Loucy (cell line): ENCODE results near the gene CNOT6.

Source experiments
- H2AFZ ChIP-seq: fragments of 200-600 bp; sonication (generic); 2 replicates; pipeline ENCODE4 v1.6.0; 2016; ENCODE audit warnings: antibody characterized with exemption, mild to moderate bottlenecking, low read length, moderate library complexity
- H3F3A ChIP-seq: fragments of 200-600 bp; 2 replicates; pipeline ENCODE4 v1.6.0; 2016; ENCODE audit warnings: antibody characterized with exemption, low read depth, mild to moderate bottlenecking
- H3K27me3 ChIP-seq: fragments of 200-600 bp; sonication (generic); 2 replicates; pipeline ENCODE4 v1.6.1; 2014; ENCODE audit warnings: low read length, mild to moderate bottlenecking; ENCODE audit not compliant: insufficient read depth, poor library complexity, severe bottlenecking
- H3K36me3 ChIP-seq: fragments of 200-600 bp; sonication (generic); 2 replicates; pipeline ENCODE4 v1.6.1; 2016; ENCODE audit warnings: low read length; ENCODE audit not compliant: insufficient read depth
- H3K4me1 ChIP-seq: fragments of 200-600 bp; sonication (generic); 2 replicates; pipeline ENCODE4 v1.5.1; 2014; ENCODE audit warnings: low read length, mild to moderate bottlenecking; ENCODE audit not compliant: insufficient read depth, poor library complexity, severe bottlenecking
- H3K4me2 ChIP-seq: fragments of 200-600 bp; sonication (generic); 2 replicates; pipeline ENCODE4 v1.6.0; 2014; ENCODE audit warnings: antibody characterized with exemption, low read length, low read depth, mild to moderate bottlenecking; ENCODE audit not compliant: poor library complexity, severe bottlenecking
- H3K4me3 ChIP-seq: fragments of 200-600 bp; sonication (generic); 2 replicates; pipeline ENCODE4 v1.5.1; 2014; ENCODE audit warnings: low read length, mild to moderate bottlenecking, mixed read lengths; ENCODE audit not compliant: poor library complexity, severe bottlenecking
- H3K79me2 ChIP-seq: fragments of 200-600 bp; sonication (generic); 2 replicates; pipeline ENCODE4 v1.6.1; 2014; ENCODE audit warnings: low read length; ENCODE audit not compliant: insufficient read depth
- H3K9ac ChIP-seq: fragments of 200-600 bp; sonication (generic); 2 replicates; pipeline ENCODE4 v1.6.0; 2014; ENCODE audit warnings: mild to moderate bottlenecking, low read depth, low read length, moderate library complexity; ENCODE audit not compliant: poor library complexity, severe bottlenecking
- H3K9me2 ChIP-seq: fragments of 200-600 bp; sonication (generic); replicated peaks from 2 replicates; pipeline ENCODE4 v1.6.1; 2016; ENCODE audit warnings: low read depth, low read length, mixed read lengths
- H3K9me3 ChIP-seq: fragments of 200-600 bp; sonication (generic); 2 replicates; pipeline ENCODE4 v1.6.1; 2014; ENCODE audit warnings: mild to moderate bottlenecking, antibody characterized with exemption, low read length, low read depth; ENCODE audit not compliant: insufficient read depth
- H4K20me1 ChIP-seq: fragments of 200-600 bp; sonication (generic); 2 replicates; pipeline ENCODE4 v1.6.0; 2014; ENCODE audit warnings: antibody characterized with exemption, low read length, mild to moderate bottlenecking; ENCODE audit not compliant: insufficient read depth, poor library complexity, severe bottlenecking
- EZH2phosphoT487 ChIP-seq: fragments of 200-600 bp; IDR thresholded peaks from 2 replicates; pipeline ENCODE4 v1.6.1; 2018; ENCODE audit warnings: antibody characterized with exemption, mild to moderate bottlenecking, moderate library complexity, borderline replicate concordance
- TF ChIP-seq, protein P1 (sequence below): fragments of 200-600 bp; sonication (generic); conservative IDR thresholded peaks from 2 replicates; pipeline ENCODE4 v1.5.1; 2014; ENCODE audit warnings: mild to moderate bottlenecking, antibody characterized with exemption, low read length

CNOT6 gene

GRCh38 chr5:180612683-180613082 is 118.5 kb downstream of the CNOT6 start:
- TF ChIP-seq EZH2phosphoT487 = no peak
- TF ChIP-seq, protein P1, sequence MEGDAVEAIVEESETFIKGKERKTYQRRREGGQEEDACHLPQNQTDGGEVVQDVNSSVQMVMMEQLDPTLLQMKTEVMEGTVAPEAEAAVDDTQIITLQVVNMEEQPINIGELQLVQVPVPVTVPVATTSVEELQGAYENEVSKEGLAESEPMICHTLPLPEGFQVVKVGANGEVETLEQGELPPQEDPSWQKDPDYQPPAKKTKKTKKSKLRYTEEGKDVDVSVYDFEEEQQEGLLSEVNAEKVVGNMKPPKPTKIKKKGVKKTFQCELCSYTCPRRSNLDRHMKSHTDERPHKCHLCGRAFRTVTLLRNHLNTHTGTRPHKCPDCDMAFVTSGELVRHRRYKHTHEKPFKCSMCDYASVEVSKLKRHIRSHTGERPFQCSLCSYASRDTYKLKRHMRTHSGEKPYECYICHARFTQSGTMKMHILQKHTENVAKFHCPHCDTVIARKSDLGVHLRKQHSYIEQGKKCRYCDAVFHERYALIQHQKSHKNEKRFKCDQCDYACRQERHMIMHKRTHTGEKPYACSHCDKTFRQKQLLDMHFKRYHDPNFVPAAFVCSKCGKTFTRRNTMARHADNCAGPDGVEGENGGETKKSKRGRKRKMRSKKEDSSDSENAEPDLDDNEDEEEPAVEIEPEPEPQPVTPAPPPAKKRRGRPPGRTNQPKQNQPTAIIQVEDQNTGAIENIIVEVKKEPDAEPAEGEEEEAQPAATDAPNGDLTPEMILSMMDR = no peak

DNA sequence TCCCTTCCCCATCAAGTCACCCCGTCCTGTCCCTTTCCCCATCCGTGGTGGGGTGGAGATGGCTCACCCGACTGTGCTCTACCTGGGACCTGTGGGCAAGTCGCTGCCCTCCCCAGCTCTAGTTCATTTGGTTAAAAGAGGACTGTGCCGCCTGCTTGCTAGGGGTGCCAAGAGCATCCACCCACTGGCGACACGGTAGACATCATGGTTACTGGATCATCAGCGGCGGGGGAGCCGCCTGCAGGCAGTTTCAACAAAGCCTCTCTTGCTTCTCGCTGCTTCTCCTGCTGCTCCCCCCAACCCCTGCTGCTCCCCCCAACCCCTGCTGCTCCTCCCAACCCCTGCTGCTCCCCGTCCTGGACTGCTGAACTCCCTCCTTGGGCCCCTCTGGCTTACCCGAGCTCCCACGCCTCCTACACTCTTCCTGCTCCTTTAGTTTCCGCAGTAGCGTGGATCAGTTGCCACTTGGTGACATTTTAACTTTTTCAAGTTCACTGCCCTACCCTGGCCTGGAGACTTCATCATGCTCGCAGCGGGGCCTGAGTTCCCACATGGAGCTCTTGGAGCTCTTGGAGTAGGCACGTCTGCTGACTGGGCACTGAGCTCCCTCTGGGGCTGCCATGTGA is 119.1 kb downstream of the CNOT6 start:
- TF ChIP-seq, protein P1 = no peak
- Histone ChIP-seq H3K36me3 (no peaks in the 10 kb centered on the region), H2AFZ (no peak overlapping the region), H3K9me2 (no peaks in the 10 kb centered on the region), H3K9ac (no peak overlapping the region), H3K4me2 (no peak overlapping the region), H3K4me1 (no peaks in the 10 kb centered on the region), H3K4me3 (no peak overlapping the region), H4K20me1 (no peaks in the 10 kb centered on the region), H3F3A (no peaks in the 10 kb centered on the region), H3K27me3 (no peaks in the 10 kb centered on the region), H3K9me3 (no peaks in the 10 kb centered on the region), H3K79me2 (no peaks in the 10 kb centered on the region)

More at GRCh38 chr5:180612683-180613082, 118.5 kb downstream of the CNOT6 start:
- no peaks in the 10 kb centered on the region for H3K9me3 ChIP-seq
- no peaks in the 10 kb centered on the region for H3K36me3 ChIP-seq
- H2AFZ ChIP-seq = no peak overlapping the region
- no peaks in the 10 kb centered on the region for H3K4me1 ChIP-seq
- H3K9ac ChIP-seq = no peak overlapping the region
- H3K9me2 ChIP-seq = no peaks in the 10 kb centered on the region
- H4K20me1 ChIP-seq = no peaks in the 10 kb centered on the region
- H3K4me2 ChIP-seq = no peak overlapping the region
- no peaks in the 10 kb centered on the region for H3F3A ChIP-seq
- H3K27me3 ChIP-seq = no peaks in the 10 kb centered on the region
- H3K4me3 ChIP-seq = no peak overlapping the region
- no peaks in the 10 kb centered on the region for H3K79me2 ChIP-seq

- H3K9me2 ChIP-seq = no peaks in the 10 kb centered on the region
- no peak overlapping the region for H3K4me3 ChIP-seq
- no peaks in the 10 kb centered on the region for H4K20me1 ChIP-seq
- H3K9ac ChIP-seq = no peak overlapping the region
- TF ChIP-seq, protein P1 = no peak
- TF ChIP-seq EZH2phosphoT487 = no peak
- no peaks in the 10 kb centered on the region for H3K9me3 ChIP-seq
- no peak overlapping the region for H3K4me2 ChIP-seq
- H2AFZ ChIP-seq = no peak overlapping the region
- H3F3A ChIP-seq = no peaks in the 10 kb centered on the region
- no peaks in the 10 kb centered on the region for H3K27me3 ChIP-seq
- no peaks in the 10 kb centered on the region for H3K79me2 ChIP-seq
- no peaks in the 10 kb centered on the region for H3K4me1 ChIP-seq
- H3K36me3 ChIP-seq = no peaks in the 10 kb centered on the region
These were observed 119.6 kb downstream of the CNOT6 start for GRCh38 chr5:180613814-180614188.
